Amygdala (tissue), 56 donors: ENCODE data around the gene PPP6R1.

Experiments
- DNase-seq, 56 donors: peaks; one replicate each; lab custom pipeline; 2025; lab: John Stamatoyannopoulos, UW

The PPP6R1 gene

DNA sequence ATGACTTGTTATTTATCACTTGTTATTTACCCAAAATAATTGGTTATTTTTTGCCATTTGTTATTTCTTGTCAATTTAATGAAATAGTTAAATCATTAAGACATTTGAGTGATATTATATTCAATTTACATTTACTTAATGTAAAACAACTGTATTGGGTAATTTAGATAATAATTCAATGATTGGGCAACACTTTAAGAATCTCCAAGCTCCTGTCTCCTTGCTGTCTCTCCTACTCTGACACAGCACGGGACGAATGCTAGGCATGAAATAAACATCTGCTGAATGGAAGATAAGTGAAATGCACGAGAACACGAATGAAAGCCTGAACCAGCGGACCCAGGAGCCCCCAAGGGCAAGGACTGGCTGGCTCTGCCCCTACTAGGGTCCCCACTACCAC is 5.7 kb upstream of the PPP6R1 start:
- no peak for DNase-seq

DNA sequence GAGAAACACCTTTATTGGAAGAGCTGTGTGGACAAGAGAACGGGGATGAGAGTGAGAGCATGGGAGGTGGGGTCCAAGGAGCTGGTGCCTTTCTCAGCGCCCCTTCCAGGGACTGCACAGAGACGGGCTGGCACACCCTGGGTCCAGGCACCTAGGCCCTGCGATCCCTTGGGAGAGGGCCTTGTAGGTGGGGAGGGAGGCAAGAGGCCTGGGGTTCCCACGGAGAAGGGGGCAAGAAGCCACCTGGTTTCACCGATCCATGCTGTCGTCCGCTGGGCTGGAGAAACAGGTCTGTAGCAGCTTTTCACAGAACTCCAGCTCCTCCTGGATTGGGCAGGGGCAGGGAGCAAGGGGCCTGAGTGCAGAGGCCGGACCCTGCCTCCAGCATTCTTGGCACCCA is 3.5 kb upstream of the PPP6R1 start:
- no peak for DNase-seq

DNA sequence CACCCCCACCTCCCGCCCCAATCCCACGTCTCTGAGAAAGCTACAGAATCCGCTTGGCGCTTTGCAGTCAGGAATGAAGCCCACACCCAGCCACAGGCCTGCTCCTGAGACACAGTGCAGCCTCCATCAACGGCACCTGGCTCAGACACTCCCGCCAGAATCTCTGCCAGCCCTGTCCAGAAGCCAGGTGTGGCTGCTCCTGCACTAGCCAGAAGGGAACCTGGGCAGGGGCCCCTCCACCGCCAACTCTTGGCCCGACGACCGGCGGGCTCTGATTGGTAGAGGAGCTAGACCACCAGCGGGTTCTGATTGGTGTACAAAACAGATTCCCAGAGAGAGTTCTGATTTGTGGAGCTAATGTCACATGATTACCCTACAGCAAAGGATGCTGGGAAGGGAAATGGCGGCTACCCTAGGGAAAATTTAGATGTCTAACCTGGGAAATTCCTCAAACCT is 2.9 kb upstream of the PPP6R1 start:
- no peak for DNase-seq

DNA sequence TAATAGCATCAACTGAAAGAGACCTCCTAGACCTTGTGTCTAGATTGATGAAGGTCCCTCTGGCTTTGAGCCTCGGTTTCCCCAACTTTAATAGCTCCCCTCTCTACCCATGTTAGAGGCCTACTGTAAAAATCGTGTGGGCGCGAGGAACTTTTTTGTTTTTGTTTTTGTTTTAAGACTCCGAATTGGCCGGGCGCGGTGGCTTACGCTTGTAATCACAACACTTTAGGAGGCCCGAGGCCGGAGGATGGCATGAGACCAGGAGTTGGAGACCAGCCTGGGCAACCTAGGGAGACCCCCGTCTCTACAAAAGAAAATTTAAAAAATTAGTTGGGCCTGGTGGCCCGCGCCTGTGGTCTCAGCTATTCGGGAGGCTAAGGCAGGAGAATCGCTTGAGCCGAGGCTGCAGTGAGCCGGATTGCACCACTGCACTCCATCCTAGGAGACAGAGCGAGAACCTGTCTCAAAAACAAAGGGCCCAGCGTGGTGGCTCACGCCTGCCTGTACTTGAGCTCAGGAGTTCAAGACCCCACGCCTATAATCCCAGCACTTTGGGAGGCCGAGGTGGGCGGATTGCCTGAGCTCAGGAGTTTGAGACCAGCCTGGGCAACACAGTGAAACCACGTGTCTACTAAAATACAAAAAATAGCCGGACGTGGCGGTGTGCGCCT is 858 bp upstream of the PPP6R1 start:
- peak in 2 of 56 donors; percentile 48 to 53 for DNase-seq

DNA sequence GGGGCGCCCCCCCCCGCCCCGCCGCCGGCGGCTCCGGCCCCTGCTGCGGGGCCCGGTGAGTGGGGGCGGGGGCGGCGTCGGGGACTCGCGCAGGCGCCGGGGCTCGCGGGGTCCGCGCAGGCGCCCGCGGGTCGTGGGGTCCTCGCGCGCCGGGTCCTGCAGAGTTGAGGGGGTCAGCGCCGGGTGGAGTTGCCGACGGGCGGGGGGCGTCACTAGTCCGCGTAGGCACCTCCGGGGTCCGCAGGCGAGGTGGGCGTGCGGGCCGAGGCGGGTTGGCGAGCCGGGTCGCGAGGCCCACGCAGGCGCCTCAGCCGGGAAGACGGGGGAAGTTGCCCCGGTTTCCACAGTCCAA is 365 bp downstream of the PPP6R1 start:
- DNase-seq, result peak in 9 of 56 donors; percentile 34 to 70 (median 54)

DNA sequence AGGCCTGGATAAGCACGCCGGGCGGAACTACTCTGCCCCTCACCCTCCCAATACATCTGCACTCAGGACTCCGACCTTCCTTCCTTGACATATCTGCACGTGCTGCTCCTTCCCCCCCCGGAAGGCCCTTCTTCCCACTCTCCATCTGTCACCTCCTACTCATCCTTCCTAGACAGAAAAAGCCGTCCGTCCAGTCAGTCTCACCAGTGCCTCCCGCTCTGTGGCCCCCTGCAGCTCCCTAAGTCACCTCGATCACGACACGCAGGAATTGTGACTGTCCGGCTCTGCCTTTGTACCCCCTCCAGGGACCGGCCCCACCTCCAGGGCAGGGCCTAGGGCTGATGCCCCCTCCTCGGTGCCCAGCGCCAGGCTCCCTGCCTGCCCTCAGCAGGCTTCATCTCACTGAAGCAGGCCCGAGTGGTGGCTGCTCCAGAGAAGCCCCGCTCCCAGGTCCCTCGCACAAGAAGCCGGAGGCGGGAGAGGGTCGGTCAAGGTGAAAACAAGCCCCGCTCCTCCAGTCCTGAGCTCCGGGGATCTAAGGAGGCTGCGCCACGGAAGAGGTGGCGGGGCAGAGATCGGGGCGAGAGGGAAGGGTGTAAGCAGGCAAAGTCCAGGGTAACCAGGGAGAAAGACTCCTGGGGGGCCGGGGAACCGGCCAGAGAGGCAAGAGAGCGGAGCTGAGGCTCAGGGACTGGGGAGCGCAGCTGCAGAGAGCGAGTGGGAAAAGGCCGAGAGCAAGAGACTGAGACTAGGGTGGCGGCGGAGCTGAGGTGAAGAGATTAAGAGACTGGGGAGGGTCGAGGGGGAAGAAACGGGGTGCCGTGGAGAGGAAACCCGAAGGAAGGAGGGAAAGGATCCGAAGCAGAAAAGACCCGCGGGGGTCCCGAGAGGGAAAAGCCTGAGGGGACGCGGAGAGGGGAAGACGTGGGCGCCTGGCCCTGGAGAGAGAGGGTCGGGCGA is 1.1 kb downstream of the PPP6R1 start:
- DNase-seq, result peak in 3 of 56 donors; percentile 13 to 38 (median 33)

DNA sequence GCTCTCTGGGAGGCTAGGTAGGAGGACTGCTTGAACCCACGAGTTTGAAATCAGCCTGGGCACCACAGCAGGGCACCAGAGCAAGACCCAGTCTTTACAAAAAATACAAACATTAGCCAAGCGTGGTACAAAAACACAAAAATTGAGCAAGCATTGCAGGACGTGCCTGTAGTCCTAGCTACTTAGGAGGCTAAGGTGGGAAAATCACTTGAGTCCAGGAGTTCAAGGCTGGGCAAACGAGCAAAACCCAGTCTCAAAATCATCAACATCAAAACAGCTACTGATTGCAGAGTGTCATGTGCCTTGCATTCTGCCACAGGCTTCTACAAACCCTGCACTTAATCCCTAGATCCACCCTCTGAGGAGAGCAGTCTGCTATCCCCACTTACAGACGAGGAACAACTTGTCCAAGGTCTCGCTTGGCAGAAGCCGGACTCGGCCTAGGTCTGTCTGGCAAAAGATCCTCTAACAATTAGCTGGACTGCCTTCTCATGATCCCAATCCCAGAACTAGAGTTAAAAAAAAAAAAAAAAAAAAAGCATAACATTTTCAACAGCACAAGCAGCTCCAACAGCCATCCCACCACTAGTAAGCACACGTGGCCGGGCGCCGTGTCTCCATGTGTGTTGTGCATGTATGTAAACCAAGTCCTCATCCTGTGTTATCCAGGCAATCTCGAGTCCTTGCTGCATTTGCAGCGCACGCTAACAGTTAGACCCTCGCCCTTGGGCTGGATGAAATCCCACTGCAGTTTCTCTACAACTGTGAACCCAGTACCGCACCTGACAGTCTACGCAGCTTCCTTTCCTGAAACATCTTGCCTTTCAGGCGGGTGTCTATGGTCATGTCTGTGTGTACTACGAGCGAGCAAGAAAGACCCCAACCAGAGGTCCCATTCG is 2.0 kb downstream of the PPP6R1 start:
- peak in 5 of 56 donors; percentile 10 to 38 (median 23) for DNase-seq

DNA sequence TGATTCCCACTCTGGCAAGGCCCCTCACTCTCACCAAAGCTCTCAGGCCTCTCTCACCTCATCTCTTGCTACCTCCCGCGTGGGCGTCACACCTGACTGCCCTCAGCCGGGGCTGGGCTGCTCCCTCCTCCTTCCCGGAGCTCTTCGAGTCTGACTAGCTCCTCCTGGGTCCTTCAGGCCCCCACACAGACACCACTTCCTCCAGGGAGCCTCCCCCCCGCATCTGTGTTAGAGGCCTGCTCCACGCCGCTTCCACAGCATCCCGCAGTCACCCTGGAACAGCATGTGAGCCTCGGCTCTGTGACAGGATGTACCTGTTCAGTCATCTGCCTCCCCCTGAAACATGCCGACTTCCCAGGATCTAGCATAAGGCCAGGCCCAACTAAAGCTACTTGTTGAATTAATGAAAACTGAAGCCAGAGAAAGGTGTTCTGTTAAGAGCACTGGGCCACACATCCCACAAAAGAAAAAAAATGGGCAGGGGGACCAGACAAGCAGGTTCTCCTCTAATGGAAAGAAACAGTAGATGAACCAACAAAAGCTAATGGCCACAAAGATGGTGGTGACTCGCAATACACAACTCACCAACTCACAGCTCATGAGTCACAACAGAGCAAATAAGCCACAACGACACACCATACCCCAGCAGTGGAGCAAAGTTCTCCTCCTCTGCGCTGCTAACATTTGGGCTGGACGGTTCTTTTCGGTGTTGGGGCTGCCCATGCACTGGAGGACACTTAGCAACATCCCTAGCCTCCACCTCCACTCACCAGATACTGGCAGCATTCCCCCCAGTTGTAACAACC is 3.0 kb downstream of the PPP6R1 start:
- DNase-seq, result peak in 1 of 56 donors; percentile 15

DNA sequence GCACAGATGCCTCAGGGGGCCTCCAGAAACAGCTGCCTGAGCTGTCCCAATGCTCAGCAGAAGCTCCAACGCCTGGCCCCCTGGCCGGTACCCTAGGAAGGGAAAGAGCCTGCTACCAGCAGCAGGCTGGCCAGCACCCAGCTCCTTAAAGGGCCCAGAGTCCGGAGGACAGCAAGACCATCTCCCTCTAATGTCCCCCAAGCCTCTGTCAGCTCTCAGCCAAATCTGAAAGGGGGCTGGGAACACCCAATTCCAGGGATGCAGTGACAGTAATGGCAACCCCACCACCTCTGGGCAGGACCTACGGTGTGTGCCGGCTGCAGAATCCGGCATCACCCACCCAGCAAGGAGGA is 4.2 kb downstream of the PPP6R1 start:
- DNase-seq, result no peak

DNA sequence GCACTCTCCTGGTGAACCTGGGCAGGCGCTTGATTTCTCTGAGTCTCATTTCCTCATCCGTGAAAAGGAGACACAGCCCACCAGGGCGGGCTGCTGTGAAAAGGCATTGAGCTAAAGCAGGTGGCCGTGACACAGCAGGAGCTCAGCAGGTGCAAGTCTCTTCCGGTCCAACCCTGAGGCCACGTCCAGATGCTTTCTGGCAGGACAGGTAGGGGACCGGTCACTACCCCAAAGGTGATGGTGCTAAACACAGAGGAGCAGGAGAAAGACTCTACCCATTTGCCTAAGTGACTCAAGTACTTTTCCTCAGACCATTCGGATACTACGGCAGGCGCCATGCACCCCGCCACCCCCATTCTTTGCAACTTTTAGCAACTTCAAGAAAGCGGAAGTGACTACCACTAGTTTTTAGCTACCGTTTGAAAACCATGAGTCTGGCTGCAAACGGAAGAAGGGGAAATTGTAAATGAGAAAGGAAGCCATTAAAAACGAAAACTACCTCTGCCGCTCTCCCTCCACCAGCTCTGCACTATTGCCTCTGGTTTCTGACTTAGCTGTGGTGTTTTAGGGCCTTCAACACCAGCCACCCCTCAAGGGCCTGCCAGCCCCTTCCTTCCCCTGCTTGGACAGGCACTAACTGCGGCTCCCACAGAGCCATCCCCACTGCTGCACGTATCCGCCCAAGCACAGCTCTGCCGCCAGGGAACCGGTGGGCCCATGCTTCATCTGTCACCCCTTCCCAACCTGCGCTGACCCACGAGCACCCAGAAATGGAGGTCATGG is 4.8 kb downstream of the PPP6R1 start:
- peak in 2 of 56 donors; percentile 12 to 16 for DNase-seq

DNA sequence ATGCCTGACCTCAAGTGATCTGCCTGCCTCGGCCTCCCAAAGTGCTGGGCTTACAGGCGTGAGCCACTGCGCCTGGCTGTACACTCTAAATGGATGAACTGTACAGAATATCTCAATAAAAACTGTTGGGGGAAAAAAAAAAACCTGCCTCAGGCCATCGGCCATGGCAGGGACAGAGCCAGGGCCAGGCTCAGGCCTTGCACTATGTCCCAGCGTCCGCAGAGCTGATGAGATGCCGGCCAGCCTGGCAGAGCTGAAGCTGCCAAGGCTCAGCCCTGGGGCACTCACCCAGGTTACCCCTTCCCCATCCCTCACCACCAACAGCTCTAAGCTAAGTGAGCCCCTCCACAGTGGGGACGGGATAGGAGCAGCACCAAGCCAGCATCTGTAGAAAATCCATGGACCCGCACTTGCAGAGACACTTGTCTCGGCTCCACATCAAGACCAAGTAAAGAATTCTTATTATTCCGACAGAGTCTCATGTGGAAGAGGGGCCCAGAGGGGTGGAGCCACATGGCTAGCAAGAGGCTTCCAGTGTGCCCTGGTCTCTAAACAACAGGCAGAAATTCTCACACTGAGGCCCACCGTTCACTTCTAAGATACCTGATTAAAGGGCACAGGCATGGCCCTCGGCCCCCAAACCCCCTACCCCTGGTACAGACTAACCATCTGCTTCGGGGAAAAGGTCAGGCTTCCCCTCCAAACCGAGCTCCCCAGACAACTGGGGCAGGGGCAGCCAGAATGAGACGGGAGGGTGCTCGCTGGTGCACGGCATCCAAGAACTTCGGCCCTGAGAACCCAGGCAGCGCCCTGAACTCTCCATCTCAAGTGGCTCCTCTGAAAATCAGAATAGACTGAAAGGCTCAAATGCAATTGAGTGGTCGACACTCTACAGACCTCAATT is 5.8 kb downstream of the PPP6R1 start:
- no peak for DNase-seq

DNA sequence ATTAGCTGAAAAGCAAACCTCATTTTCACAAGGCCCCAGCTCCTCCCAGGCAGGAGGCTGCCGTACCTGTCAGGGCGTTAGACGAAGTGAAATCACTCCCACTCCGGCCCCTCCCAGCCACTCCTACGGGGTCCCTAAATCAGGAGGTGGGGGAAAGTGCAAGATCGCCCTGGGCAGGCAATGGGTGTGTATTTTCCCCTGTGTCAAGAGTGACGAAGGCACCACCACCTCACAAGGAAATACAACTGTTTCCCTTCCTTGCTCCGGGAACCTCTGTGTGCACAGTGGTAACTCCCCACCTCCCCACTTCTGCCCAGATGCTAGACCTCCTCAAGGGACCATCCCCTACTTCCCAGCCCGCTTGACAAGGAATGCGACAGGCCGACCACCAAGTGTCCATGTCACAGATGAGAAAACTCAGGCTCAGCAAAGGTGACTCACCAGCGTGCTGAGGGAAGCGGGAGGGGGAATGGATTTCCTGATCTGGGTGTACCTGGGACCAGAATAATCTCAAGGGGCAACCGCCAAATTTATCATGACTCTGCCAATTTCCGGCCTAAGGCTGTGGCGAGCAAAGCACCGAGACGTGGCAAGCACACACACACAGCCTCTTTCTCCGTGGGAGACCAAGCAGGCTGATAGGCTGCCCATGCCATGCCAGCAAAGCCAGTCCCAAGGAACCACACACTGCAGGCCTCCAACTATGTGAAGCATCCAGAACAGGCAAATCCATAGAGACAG is 7.3 kb downstream of the PPP6R1 start:
- no peak for DNase-seq

DNA sequence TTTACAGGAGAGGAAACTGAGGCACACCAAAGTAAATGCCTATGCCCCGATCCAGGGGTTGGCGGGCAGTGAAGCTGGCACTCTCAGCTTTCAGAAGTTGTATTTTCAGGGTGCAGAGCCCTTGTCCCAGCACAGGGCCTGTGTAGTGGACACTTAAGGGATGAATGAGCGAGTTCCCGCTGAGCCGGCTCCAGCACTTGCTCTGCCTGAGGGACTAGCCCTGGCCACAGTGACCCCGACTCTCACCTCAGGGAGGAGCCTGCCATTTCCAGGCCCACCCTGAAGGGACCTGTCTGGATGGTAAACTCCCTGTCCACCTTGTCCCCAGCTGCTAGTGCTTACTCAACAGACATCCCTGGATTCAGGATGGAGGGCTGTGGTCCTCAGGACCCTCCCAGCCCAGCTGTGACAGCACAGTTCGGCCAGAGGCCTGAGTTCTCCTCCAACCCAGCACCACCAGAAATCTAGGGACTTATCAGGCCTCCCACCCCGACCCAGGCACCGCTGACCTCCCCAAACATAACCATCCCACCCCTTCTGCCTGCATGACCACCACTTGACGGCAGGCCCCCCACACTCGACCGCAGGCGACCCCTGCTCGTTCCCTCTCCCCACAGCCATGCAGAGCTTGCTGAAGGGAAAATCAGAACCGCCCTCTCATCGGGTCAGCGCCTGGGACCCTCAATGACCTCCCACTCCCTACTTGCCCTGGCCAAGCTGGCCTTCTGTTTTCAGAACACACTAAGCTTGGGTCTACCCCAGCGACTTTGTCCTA is 8.4 kb downstream of the PPP6R1 start:
- no peak for DNase-seq

DNA sequence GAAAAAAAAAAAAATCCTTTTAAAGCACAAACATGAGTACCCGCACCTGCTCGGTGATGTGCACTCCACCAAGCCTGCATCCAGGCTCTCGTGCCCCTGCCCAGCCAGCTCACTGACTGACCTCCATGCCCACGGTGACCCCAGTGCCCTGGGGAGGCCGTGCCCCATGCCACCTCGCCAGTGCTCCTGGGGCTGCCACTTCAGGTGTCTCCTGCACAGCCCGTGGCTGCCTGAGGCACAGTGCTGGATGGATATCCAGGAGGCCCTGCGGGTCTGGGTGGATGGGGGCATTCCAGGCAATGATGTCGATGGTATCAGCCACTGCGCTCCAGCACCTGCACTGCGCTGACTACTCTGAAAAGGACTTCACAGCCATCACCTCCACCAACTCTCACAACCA is 9.0 kb downstream of the PPP6R1 start:
- DNase-seq, result no peak

DNA sequence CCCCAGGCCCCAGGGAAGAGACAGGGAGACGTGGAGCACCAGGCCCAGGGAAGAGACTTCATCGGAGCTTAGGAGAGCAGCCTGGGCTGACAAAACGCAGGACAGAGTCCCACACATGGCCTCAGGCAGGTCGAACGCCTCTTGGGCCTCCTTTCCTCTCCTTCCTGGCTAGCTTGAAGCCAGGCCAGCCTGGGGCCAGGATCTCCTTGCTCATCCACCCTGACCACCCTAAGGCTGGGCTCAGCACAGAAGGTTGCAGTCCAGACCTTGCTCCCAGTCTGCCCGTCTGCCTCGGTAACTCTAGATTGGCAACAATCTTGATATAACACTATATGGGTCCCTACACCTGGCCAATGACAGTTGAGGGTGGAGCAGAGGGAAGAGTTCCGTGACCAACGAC is 10.1 kb downstream of the PPP6R1 start:
- DNase-seq, result no peak

DNA sequence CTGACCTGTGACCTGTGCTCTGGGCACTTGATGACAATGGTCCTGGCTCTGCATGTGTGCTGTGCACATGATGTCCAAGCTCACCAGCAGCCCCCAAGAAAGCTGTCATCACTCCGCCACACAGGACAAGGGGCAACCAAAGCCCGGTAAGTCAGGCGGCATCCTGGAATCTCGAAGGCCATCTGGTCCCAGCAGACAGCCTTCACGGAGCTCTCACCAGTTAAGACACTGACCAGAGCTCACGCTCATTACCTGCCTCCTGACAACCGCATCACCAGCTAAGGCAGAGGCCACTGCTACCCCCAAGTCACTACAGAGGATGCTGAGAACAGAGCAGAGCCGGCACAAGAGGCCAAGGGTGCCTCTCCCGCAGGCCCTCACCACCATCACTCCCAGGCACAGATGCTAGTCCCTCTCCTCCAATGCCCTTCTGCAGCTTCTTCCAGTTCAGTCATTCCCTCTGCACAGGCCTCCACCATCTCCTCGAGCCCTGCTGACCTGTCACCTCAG is 10.6 kb downstream of the PPP6R1 start:
- DNase-seq, result no peak
